ENCODE measurements around the gene MRAS. TPM values are rescaled to one million over a fixed set of nuclear protein-coding genes. Genes with fewer than 3 reads are reported as not detected.
"Not testable (repeated sequence)": the region's sequence is repeated elsewhere in the genome, so short reads cannot be mapped to it uniquely, and the experiment has no call there.

MRAS gene
- total RNA-seq, 1 experiment from 2014 or later = 37.5 TPM

DNA sequence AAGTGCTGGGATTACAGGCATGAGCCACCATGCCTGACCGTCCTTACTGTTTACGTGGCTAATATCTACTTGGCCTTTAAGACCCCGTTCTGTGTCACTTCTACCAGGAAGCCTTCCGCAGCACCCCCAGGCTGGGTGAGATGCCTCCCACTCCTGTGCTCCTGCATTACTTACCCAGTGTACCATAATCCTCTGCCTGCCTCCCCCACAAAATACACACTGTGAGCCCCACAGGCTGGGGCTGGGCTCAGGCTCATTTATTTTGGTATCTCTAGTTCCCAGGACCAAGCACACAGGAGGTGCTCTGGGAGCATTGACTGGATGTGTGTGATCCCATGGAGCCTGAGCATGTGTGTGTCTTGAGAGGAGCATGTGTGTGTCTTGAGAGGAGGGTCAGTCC is 14.9 kb downstream of the MRAS start:
- DNase-seq (ENCODE audit: low spot score) = no peak
- in situ Hi-C loops (cut with HindIII; ENCODE audit: low sequenced_read_pairs) = no loop called here

DNA sequence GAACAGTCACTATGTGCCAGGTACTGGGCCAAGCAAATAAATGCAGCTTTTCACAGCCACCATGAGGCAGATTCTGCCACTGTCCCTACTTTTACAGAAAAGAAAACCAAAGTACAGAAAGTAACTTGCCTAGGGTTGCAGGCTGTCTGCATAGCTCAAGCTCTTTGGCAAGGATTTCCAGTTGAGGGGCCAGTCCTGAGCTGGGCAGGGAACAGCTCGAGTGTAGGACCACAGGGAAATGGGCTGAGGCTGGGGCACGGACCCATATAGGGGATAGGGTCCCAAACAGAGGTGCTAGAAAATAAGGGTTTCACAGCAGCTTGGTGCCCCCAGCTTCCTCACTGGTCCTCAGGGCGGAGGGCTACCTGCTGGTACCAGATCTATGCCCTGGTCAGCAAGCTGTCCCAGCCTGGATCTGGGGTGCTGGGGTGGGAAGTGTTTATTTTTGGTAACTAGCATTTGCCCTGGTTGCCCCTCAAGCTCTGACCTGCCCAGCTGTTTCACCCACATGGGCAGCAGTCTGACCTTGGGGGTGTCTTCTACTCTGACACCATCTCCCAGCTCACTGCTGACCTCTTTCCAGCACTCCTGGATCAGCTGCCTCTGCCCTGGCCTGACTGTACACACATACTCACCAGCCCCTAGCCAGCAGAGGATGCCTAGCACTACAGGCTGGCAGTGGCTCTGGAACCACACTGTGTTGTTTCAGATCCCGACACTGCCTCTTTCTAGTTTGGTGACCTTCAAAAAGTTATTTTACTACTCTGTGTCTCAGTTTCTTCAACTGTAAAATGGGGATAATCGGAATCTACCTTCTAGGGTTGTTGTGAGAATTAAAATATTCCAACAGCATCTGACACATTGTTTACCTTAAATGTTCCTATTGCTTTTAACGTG is 16.2 kb downstream of the MRAS start:
- DNase-seq (ENCODE audit: low spot score) = no peak
- in situ Hi-C loops (cut with HindIII; ENCODE audit: low sequenced_read_pairs) = no loop called here

DNA sequence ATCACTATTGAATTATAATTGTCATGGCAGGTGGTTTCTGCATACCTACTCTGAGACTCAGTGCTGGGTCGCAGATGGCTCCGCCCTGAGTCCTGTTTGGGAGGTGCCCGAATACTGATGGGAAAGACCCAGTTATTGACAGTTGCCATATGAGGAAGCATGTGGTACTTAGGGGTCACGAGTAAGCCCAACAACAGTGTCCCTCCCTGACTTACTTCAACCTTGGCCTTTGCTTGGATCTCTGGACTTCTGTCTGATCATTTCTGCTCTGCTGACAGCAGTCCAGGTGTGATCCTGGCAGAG is 16.8 kb downstream of the MRAS start:
- in situ Hi-C loops (cut with HindIII; ENCODE audit: low sequenced_read_pairs) = no loop called here
- no peak for DNase-seq (ENCODE audit: low spot score)

DNA sequence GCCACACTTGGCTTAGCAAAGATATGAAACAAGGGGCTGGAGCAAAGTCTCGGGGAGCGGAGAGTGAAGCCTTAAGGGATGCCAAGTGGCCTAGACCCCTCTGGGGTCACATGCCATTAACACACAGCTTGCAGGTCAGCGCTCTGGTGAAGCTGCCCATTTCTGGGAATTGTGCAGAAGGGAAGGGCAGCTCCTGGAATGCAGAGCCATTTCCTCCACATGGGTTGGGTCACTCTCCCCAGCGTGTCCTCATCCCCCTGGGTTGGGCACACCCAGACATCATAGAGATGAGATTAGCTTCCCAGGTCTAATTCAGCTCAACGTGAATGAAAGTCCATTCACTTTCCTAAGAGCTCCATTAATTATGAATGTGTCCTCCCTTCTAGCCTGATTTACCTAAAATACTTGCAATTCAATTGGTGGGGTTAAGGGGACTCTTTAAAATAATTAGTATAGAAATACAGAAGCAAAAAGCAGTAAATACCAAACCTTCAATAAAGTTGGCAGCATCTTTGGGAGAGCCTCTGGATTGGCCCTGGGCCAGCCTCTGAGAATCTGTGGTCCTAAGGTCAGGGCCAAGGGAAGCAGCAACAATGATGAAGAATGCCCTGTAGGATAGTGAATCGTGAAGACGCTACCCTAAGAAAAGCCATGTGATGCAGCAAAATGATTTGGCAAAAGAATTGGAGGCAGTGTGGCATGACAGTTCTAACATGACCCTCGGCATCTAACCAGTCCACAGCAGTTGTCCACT is 17.8 kb downstream of the MRAS start:
- DNase-seq (ENCODE audit: low spot score) = no peak
- in situ Hi-C loops (cut with HindIII; ENCODE audit: low sequenced_read_pairs) = no loop called here

DNA sequence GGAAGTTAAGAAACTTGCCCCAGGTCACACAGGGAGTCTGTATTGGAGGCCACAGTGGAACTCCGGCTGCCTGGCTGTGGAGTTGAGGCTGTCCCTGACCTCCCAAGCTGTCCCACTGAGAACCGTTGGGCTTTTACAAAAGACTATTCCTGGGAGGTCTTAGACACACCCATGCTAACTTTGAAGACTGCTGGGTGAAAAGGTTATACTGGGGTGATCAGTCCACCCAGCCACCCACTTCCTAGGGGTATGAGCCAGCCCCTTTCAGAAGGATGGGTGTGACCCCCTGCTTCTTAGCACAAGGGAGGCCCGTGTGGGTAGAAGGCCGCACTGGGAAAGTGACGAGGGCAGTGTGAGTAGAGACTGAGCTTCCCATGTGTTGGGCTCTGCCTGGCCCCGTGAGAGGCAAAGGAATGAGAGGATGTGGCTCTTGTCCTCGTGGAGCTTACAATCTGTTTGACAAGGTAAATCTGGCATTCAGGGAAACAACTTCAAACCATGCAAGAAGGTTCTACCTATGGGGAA is 19.0 kb downstream of the MRAS start:
- in situ Hi-C loops (cut with HindIII; ENCODE audit: low sequenced_read_pairs) = no loop called here
- DNase-seq (ENCODE audit: low spot score) = no peak

GRCh38 chr3:138367911-138368310 is 19.5 kb downstream of the MRAS start:
- no peak for DNase-seq (ENCODE audit: low spot score)
- in situ Hi-C loops (cut with HindIII; ENCODE audit: low sequenced_read_pairs) = no loop called here

- in situ Hi-C loops (cut with HindIII; ENCODE audit: low sequenced_read_pairs) = no loop called here
- no peak for DNase-seq (ENCODE audit: low spot score)
These were observed 20.9 kb downstream of the MRAS start for GRCh38 chr3:138369151-138369900.

DNA sequence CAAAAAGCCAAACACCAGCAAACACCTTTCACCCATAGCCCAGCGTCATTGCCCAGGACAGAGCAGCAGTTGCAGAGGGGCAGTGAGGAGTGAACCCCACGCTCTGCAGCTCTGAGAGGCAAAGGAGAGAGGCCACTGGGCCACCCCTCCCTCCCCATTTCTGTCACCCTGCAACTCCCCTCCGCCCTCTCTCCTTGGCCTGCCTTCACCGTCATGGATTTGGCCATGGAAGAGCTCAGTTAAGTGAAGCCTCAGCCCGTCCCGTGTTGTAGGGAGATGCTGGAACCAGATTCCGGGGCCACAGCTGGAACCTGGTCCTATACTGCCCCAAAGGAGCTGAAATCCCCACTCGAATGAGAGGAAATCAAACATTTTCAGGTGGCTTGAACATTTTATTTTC is 21.9 kb downstream of the MRAS start:
- in situ Hi-C loops (cut with HindIII; ENCODE audit: low sequenced_read_pairs) = no loop called here
- DNase-seq (ENCODE audit: low spot score) = no peak

DNA sequence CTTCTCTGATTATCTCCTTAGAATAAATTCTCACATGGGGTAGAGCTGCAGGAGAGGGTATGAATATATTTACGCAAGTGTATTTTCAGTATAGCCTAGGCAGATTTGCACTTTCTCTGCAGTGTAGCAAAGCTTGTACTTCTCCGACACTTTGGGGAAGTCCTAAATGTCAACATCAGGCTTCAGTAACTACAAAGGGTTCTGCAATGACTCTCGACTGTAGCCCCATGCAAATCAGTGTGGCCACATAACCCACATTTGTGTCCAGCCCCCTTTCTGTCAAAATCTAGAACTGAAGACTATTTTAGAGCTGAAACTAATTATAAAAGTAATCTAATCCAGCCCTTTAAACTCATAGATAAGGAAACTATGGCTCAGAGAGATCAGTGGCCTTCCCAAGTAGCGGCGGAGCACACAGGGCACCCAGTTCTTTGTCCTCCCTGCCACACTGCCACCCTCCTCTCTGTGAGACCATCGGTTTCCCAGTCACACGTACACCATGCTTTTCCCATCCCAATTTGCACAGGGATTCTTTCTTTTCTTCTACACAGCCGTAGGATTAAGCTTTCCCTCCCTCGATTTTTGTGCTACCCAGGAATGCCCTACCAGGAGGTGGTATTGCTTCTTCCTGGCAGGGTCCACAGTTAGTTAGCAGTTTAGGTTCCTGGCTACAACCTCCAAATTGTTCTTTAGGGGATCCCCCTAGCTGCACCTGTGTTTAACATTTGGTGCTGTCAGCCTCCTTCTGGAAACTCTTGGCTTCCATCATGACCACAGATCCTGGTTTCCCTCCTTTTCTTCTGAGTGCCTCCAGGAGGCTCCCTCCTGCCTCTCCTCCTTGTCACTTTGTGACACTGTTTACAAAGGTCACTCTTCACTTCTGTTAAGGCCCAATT is 22.9 kb downstream of the MRAS start:
- in situ Hi-C loops (cut with HindIII; ENCODE audit: low sequenced_read_pairs) = no loop called here
- no peak for DNase-seq (ENCODE audit: low spot score)

- no peak for DNase-seq (ENCODE audit: low spot score)
- in situ Hi-C loops (cut with HindIII; ENCODE audit: low sequenced_read_pairs) = no loop called here
These were observed 24.8 kb downstream of the MRAS start for GRCh38 chr3:138373087-138373735.

- in situ Hi-C loops (cut with HindIII; ENCODE audit: low sequenced_read_pairs) = no loop called here
- no peak for DNase-seq (ENCODE audit: low spot score)
These were observed 25.3 kb downstream of the MRAS start for GRCh38 chr3:138373736-138374094.

- in situ Hi-C loops (cut with HindIII; ENCODE audit: low sequenced_read_pairs) = no loop called here
These were observed 26.3 kb downstream of the MRAS start for GRCh38 chr3:138374573-138375134.

DNA sequence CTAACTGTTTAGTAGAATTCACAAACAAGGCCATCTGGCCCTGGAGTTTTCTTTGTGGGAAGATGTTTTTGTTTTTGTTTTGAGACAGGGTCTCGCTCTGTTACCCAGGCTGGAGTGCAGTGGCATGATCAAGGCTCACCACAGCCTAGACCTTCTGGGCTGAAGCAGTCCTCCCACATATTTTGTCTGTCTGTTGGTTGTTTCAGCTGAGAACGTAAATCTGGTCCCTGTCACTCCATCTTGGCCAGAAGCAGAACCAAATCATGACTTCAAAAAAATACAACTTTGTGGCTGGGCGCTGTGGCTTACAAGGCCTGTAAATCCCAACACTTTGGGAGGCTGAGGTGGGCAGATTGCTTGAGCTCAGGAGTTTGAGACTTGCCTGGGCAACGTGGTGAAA is 27.1 kb downstream of the MRAS start:
- in situ Hi-C loops (cut with HindIII; ENCODE audit: low sequenced_read_pairs) = no loop called here

More at GRCh38 chr3:138374573-138375134, 26.3 kb downstream of the MRAS start:
- no peak for DNase-seq (ENCODE audit: low spot score)

GRCh38 chr3:138376663-138377062 is 28.3 kb downstream of the MRAS start:
- in situ Hi-C loops (cut with HindIII; ENCODE audit: low sequenced_read_pairs) = no loop called here
- DNase-seq (ENCODE audit: low spot score) = no peak

More for the DNA sequence above, 27.1 kb downstream of the MRAS start:
- DNase-seq (ENCODE audit: low spot score) = no peak

GRCh38 chr3:138377212-138377611 is 28.8 kb downstream of the MRAS start:
- in situ Hi-C loops (cut with HindIII; ENCODE audit: low sequenced_read_pairs); DNase-seq (ENCODE audit: low spot score): not testable (repeated sequence)

DNA sequence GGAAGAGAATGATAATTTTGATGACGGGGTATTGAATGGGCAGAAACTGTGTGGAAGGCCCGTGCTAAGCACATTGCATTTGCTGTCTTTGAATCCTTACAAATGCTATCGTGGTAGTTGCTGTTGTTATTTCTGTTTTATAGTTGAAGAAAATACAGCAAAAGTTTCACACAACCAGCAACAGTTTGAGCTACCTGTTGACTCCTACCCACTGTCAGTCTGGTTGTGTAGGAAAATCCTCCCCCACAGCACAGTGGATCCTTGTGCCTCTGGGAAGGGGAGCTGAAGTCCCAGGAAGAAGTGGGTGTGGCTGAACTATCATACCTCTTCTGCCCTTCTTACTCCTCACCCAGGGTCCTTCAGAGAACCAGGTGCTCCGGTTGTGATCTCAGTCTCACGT is 29.4 kb downstream of the MRAS start:
- no peak for DNase-seq (ENCODE audit: low spot score)
- in situ Hi-C loops (cut with HindIII; ENCODE audit: low sequenced_read_pairs) = no loop called here

DNA sequence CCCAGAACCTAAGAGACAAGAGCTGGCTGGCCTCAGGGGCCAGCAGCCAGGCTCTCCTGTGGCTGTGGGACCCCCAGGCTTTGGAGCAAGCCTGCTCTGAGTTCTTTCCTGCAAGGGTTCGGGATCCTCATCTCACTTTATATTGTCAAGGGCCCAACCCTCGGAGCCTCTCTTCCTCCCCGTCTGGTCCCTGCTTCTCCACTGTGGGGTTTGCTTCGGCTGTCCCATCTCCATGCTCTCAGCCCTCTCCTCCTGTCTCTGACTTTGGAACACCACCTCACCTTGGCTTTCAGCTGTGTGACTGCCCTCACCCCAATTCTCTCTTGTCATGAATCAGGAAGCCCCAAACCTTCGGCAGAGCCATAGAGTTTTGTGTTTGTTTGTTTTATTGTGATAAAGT is 30.0 kb downstream of the MRAS start:
- in situ Hi-C loops (cut with HindIII; ENCODE audit: low sequenced_read_pairs) = no loop called here

GRCh38 chr3:138378990-138379389 is 30.6 kb downstream of the MRAS start:
- no peak for DNase-seq (ENCODE audit: low spot score)
- in situ Hi-C loops (cut with HindIII; ENCODE audit: low sequenced_read_pairs) = no loop called here

More for the DNA sequence above, 30.0 kb downstream of the MRAS start:
- no peak for DNase-seq (ENCODE audit: low spot score)

Data from G401 (cell line).